ENCODE measurements around the gene KCNMA1.
A peak's percentile ranks its signal among the peaks of the same experiment; 100 is the strongest.
"Not testable (repeated sequence)": the region's sequence is repeated elsewhere in the genome, so short reads cannot be mapped to it uniquely, and the experiment has no call there.

The KCNMA1 gene

DNA sequence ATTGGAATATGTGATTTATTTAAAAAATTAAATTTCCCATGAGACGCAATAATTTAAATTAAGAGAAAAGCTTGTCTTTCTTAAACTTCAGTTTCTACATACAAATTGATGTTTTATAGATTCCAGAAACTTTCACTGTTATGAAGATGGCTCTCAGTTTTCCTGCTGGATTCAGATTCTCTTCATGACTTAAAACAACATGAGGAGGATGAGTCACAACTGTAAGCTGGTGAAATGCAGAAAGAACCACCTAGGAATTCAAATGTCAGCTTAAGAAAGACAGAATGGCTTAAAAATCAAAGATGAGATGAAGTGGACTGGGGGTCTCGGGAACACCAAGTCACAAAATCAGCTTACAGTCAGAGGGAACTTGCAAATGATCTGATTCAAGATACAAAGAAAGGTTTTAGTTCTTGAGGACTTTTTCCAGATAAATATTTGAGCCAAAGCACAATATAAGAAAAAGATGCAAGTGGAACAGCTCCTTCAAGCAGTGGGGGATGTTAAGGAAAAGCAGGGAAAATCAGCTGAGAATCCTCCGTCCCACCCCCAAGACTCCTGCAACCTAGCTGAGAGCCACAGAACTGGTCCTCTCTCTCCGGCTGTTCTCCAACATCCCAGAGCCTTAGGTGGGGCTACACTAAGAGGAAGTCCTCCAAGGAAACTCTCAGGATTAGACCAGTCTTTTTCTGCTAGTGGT, 279.8 kb downstream of the KCNMA1 start:
- DNase-seq, result no peak

DNA sequence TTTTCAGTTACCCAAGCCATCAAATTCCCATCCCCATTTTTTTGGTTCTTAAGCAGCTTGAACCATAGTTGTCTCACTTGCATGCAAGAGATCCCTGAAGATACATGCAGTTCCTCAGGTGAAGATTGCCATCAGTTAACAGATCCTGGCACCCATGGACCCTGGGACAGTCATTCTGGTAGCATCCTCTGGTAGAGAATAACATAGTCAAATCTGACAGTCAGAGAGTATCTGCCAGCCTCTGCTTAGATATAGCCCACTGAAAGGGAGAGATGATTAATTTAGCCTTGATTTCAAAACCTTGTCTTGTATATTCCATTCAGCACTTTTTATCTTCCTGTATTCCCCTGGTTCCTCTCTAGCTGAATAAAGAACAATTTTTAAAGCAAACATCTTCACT, 280.4 kb downstream of the KCNMA1 start:
- no peak for DNase-seq

DNA sequence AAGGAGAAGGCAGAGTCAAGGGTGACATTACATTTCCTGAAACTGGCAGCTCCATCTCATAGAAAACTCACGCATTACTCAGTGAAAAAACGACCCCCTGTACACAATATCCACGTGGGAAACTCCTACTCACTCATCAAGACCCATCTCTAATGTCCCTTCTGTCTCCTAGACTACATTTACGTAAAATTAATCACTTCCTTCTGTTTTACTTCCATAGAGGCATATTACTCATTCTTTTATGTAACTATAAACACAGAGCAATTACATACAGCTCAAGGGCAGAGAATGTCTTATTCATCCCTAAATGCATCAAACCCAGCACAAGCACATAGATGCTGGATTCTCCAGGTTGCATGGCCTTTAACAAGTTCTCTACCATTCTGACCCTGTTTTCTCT, 281.8 kb downstream of the KCNMA1 start:
- DNase-seq, result no peak

DNA sequence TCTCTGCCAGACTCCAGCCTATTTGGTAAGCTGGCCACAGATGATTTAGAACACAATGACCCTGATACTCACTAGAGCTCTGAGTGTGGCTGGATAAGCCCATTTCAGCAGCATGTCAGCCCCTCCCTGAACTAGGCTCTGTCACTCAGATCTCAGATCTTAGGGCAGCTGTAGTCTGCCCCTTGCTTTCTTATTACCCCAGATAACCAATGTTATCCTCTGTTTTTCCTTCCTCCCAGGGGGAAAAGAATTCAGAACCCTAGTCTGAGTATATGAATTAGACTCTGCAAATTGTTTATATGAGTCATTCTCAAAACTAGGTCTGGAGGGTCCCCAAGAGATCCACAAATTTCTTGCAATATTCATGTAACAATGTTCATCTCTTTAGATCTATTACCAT, 286.2 kb downstream of the KCNMA1 start:
- no peak for DNase-seq

DNA sequence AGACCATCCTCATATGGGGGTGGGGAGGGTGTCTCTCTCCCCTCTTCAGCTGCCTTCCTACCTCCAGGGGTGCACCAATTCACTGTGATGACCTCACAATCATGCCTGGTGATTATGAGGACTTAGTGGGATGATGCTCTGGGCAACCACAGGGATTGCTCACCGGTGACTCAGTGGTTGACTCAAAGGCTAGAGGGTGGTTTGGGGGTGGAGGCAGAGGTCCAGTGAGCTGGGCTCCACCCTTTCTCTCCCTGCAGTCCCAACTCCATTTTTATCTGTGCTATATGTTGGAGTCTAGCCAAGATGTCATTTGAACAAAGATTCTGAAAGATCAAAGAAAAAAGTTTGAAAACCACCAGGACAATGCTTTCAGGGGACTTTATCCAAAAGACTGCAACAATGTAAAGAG, 286.9 kb downstream of the KCNMA1 start:
- no peak for DNase-seq

DNA sequence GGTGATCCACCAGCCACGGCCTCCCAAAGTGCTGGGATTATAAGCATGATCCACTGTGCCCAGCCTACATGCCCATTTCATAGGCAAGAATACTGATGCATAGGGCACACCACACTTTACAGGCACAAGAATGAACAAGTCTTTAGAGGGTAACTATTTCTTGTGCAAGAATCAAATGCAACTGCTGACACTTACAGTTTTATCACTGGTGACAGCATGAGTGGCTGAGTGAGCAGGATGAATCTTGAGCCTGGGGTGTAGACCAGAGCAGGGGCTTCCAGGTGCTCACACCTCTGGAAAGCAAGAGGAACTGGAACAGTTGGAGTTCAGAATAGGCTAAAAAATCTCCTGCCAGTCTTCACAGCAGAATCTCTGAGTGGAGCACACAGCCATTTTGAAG, 287.5 kb downstream of the KCNMA1 start:
- DNase-seq, result no peak

DNA sequence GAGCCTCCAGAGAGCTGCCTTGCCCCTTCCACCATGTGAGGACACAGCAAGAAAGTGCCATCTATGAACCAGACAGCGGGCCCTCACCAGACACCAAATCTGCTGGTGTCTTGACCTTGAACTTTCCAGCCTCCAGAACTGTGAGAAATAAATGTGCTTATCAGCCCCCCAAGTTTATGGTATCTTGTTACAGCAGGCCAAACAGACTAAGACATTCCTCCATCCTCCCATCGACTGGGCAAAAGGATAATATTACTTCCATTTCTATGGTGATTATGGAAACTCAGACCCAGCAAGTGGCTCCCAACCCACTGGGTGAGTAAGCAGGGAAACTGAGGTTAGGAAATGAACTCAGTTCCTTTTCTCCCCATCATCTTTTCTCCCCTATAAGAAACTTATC, 288.4 kb downstream of the KCNMA1 start:
- DNase-seq, result no peak

DNA sequence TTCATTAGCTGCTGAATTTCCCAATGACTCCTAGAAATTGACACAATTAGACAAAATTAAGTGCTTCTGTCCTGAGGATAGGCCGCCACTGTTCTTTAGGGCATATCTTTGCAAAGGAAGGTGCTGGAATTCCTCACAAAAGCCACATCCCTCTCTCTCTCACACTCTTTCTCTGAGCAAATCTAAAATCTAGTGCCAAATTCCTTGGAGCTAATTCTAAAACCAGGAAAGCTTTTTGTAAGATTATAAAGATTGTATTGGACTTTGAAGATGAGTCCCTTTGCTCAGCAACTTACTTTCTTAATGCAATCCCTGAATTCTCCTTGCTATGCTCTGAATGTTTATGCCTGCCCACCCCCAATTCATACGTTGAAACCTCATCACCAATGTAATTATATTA, 288.9 kb downstream of the KCNMA1 start:
- no peak for DNase-seq

DNA sequence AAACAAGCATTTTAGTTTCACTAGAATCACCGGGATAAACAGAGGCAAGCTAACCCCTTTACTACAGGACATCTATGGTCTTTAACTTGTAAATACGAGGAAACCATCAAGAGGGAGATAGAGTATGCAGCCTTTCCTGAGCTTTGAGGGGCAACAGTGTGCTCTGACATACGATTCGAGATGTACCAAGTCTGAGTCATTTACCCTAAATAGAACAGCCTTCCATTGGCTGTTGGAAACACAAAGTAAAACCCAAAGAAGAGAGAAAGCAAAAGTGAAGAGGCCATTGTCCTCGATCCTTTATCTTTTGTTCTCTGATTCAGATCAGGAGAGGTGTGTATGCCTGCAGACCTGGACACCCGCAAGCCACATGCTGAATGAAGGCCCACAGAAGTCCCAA, 289.5 kb downstream of the KCNMA1 start:
- no peak for DNase-seq

DNA sequence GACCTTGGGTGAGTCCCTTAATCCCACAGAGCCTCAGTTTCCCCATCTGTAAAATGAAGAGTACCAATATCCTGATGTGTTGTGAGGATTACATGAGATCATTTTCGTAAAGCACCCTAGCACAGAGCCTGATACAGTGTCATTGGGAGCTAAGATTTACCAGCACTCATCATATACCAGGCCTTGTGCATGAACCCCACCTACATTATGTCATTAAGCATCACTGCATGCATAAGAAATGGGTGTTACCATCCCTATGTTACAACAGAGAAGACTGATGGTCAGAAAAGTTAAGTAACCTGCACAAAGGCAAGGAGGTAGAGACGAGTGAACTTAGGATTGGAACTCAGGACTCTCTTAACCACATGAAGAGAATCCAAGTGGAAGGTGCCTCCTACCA, 290.6 kb downstream of the KCNMA1 start:
- no peak for DNase-seq

DNA sequence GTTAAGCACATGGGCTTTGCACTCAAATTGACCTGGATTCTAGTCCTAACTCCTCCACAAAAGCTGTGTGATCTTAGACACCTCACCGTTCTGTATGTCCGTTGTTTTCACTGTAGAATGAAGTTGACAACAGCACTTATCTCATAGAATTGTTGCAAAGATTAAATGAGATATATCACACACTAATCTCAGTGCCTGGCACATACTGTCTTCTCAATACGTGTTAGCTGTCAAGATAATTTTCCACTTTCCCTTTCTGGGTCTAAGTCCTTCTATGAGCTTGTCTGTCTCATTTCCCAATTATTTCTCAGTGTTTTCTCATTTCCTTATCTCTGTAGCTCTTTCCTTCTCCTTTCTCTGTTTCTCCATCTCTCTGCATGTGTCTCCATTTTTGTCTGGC, 296.6 kb downstream of the KCNMA1 start:
- no peak for DNase-seq

DNA sequence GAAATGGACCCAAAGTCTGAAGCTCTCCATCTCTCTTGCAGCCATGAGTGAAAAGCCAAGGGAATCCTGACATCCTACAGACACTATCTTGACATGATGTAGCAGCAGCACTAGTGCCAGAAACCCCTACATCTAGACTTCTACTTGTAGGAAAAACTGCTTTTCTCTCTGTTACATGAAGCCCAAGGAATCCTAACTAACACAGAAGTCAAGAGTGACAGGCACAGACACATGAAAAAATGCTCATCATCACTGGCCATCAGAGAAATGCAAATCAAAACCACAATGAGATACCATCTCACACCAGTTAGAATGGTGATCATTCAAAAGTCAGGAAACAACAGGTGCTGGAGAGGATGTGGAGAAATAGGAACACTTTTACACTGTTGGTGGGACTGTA, 297.7 kb downstream of the KCNMA1 start:
- not testable (repeated sequence) for DNase-seq

DNA sequence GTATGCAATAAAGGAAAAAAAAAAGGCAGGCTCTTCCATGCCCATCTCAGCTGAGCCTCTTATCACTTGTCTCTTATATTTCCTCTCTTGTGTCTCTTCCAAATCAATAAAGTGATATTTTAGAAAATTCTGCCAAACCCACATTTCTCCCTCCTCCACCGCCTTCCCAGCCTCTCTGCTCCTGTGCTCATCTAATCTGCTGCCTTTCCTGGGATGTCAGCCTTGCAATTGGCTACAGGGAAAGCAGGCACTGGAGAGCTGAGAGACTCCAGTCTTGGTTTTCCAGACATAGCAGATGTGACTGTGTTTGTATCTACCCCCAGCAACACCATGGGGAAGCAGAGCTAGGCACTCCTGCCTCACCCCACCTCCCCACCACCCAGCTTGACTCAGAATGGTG, 298.4 kb downstream of the KCNMA1 start:
- no peak for DNase-seq

DNA sequence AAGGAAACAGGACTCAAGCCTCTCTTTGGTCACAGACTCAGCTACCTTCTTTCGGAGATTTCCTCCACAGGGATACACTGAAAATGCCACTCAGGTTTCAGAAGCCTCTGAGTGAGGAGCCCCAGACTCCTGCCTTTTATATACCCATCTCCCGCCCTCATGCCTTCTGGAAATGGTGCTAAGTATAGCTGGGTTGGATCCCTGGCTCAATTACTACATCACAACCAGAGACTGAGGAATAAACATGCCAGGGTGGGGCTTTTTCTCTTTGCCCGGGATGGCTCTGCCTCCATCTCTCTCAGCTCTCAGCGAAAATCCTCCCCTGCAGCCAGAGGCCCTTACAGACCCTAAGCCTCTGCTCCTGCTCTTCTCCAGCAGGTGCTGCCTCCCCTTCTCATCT, 299.5 kb downstream of the KCNMA1 start:
- DNase-seq, result no peak

DNA sequence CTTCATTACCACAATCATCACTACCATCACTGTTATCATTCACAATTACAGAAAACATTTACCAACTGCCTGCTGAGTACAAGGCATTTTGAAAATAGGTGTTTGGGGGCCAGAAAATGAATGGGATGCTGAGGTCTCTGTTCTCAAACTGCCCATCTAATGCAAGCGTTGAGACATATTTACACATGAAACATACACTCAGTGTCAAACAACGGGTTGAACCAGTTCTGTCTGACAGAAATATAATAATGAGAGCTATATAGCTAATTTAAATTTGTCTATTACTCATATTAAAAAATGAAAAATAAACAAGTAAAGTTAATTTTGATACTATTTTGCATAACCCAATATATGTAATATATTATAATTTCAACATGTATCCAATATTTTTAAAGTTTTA, 303.1 kb downstream of the KCNMA1 start:
- DNase-seq, result no peak

DNA sequence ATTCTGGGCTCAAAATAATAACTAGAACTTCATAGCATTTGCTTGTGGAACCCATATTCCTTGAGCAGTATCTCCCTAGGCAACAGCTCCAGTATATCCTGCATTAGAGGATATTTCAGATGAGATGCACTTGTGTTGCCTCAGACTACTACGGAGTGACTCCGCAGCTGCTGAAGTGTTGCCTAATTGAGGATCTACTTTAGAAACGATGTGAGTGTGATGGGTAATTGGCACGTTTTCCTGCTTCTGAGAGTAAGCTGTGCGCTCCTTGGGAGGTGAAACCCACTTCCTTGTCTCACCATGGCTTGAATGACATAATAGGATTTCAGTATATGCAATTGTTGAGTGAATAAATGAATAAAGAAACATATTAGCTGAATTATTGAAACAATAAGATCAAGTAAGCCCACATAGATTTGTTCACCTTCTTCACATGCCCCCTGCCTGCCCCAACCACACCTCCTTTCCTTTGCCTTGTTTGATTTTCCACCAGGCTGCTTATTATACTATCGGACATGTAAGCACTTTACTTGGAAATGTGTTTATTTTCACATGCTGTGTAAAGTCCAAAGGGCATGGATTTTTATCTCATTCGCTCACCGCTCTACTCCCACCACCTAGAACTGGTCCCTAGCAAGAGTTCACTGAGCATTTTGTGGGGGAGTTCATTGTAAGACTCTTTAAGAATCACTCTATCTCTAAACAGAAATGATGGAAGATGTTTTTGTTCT, 303.8 kb downstream of the KCNMA1 start:
- DNase-seq, result no peak

DNA sequence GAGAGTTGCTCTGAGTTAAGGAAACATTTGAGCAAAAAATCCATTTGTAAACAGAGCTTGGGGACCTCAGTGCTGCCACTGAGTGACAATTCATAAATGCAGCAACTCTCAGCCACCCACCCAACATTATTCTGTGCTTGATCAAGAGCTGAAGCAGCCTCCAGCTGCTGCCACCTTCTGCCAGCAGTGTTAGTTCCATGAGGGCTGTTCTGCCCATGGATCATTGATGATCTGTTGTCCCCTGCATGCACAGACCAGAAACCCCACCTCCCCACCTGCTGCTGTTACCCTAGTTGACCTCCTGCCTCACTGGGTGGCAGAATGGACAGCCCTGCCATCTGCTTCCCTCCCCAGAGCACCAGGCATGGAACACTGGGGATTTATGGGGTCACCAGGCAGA, 305.4 kb downstream of the KCNMA1 start:
- no peak for DNase-seq

DNA sequence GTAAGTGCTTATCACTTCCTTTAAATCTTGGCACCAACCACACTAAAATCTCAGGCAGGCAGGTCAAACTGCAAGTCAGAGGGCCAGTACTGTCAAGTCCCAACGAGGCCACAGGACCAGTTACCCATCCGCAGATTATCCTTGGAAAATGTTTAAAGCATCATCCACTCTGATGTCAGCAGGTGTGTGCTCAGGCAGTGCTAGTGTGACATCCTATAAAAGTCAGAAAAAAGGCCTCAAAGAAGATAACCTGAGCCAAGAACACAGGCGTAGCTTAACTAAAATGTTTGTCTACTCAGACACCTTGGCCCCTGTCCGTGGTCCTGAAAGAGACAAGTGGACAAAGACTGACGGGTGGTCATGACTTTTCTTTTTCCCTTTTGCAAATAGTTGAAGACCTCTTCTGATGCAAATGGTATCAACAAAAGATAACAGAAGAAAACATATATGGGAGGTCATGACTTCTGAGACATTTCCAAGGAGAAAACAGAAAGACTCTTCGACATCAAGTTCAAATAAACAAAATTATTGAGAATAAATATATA, 309.3 kb downstream of the KCNMA1 start:
- peak; percentile 10 to 46 for DNase-seq

DNA sequence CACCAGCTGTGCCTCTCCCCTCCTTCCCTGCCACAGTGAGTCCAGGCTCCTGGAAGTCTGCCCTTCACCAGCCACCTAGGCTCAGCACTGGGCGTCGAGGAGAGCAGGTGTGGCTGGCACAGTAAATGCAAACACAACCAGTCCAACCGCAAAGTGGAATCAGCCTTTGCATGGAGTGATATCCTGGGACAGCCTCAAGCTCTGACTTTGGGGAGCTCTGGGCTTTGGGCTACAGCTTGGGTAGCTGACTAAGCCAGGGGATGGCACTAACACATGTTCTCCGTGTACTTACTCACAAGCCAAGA, 312.4 kb downstream of the KCNMA1 start:
- DNase-seq, result no peak

DNA sequence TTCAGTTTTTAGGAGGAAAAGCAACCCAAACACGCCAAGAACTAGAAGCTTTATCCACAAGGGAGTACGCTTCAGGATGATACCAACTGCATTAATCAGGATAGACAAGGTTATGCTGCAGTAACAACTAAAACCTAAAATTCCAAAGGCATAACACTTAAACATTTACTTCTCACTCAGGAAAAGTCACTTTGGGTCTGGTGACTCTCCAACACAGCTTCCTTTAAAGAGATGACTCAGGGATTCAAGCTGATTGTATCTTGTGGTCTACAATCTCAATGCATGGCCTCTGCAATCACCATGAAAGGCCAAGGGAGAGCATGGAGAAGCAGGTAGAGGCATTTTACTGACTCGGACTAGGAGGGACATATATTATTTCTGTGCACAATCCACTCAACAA, 315.8 kb downstream of the KCNMA1 start:
- DNase-seq, result no peak

DNA sequence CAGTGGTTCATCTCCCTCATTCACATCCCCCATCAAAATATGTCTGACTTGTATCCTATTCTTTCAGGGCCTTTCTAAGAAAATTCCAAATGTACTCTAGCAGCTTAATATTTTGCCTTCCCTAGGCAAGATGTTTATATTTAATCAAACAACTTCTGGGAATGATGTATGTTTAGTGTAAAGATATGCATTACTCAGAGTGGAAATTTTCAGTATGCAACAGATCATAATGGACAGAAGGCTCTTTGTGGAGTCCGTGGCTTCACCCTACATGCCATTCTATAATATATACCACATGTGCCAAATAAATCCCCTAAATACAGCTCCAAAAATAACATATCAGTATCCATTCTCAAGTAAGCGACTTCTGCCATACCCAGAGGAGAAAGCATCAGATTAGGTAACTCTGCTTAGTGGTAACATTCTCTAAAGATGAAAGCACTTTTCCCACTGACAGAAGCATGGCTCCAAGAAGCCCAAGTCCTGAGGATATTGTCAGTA, 316.6 kb downstream of the KCNMA1 start:
- DNase-seq, result no peak

DNA sequence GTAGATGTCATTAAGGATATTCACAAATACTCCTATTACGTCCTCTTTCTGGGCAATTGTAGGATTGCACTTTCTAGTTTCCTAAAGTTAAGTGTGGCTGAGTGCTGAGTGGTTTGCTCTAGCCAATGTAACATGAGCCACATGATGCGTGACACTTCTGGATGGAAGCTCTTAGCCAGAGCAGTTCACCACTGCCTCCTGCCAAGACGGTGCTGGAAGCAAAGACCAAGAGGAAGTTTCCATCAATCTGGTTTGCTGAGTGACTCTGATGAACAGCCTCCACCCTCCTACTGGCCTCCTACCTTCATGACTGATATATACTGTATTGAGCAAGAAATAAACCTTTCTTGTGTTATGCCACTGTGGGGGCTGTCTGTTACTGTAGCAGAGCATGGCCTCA, 318.1 kb downstream of the KCNMA1 start:
- no peak for DNase-seq

DNA sequence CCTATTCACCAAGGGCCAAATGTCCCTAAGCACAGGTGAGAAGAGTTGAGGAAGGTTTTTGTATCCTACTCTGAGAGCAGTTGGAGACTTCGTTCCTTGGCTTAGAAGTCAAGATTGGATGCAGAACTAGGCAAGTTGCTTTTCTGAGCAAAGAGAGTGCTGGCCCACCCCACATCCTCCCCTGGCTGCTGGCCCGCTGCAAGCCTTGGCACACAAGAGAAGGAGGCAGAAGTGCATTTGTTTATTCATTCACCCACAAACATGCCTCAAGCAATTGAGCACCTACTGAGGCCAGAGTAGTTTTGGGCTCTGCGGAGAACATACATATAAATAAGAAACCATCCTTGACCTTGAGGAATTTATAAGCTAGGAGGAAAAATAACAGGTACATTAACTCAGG, 318.9 kb downstream of the KCNMA1 start:
- no peak for DNase-seq

DNA sequence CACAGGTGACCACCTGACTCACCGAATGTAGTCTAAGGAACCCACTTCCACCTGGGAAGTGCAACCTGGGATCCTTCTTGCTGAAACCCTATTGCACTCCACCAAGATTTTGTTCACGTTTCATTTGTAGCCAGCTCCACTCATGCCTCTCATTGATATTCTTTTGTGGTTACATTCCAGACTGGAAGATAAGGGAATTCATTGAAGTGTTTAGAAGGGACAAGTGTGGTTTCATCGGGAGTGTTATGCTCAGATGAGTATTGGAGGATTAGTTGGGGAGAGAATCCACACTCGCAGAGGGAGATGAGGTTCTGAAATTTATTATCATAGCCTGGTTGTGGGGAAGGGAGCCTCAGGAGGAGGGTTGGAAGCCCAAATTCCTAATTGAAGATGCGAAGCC, 320.4 kb downstream of the KCNMA1 start:
- DNase-seq, result no peak
